Kidney (tissue), 14 donors: ENCODE data around the gene TBC1D3I. TPM values are rescaled to one million over a fixed set of nuclear protein-coding genes. Genes with fewer than 3 reads are reported as not detected.
"Not testable (repeated sequence)": the region's sequence is repeated elsewhere in the genome, so short reads cannot be mapped to it uniquely, and the experiment has no call there.

ENCODE experiments used
- DNase-seq, 5 donors: peaks; one replicate each; pipeline ENCODE4 v3.0.0-alpha.2; 2013 to 2020
- FAIRE-seq: peaks from 2 replicates; lab custom pipeline; 2012; peaks lifted over from hg19 to GRCh38; lab: Jason Lieb, UNC
- H3K27ac ChIP-seq, 2 donors: one replicate each; pipeline ENCODE4 v1.7.0; 2013; ENCODE audit warnings: low read depth in 2 of 2, low read length in 2 of 2, inconsistent platforms in 1 of 2
- H3K27me3 ChIP-seq: one replicate; pipeline ENCODE4 v1.7.1; 2013; ENCODE audit warnings: low read length, inconsistent platforms; ENCODE audit not compliant: control insufficient read depth, insufficient read depth
- H3K36me3 ChIP-seq, 3 donors: one replicate each; pipeline versions ENCODE4 v1.7.0 to v1.7.1; 2013; ENCODE audit warnings: low read length in 3 of 3, control low read depth in 1 of 3, inconsistent platforms in 1 of 3; ENCODE audit not compliant: insufficient read depth in 3 of 3, control insufficient read depth in 2 of 3
- H3K4me1 ChIP-seq, 3 donors: one replicate each; pipeline versions ENCODE4 v1.7.0 to v1.7.1; 2013; ENCODE audit warnings: low read length in 3 of 3, inconsistent platforms in 1 of 3, low read depth in 1 of 3; ENCODE audit not compliant: control insufficient read depth in 2 of 3, insufficient read depth in 2 of 3
- H3K4me3 ChIP-seq, 3 donors: one replicate each; pipeline versions ENCODE4 v1.7.0 to v1.8.1; 2013; ENCODE audit warnings: low read length in 3 of 3, control low read depth in 1 of 3, inconsistent platforms in 1 of 3
- H3K9ac ChIP-seq, 3 donors: one replicate each; pipeline versions ENCODE4 v1.7.0 to v1.7.1; 2013; ENCODE audit warnings: low read length in 3 of 3, control low read depth in 1 of 3, inconsistent platforms in 1 of 3
- H3K9me3 ChIP-seq, 3 donors: one replicate each; pipeline versions ENCODE4 v1.7.0 to v1.7.1; 2013; ENCODE audit warnings: low read length in 3 of 3, control low read depth in 1 of 3, inconsistent platforms in 1 of 3; ENCODE audit not compliant: control insufficient read depth in 2 of 3, insufficient read depth in 1 of 3
- CTCF ChIP-seq: IDR thresholded peaks from 3 replicates; pipeline ENCODE4 v1.5.1; 2012; ENCODE audit warnings: mild to moderate bottlenecking, moderate library complexity, borderline replicate concordance; ENCODE audit not compliant: insufficient read depth; ENCODE audit errors: extremely low read depth
- intact Hi-C: fragments of 100-400 bp; cut with DNase I; formaldehyde crosslinking; loops from one replicate; pipeline ENCODE4 v1.11.1; 2022
- polyA plus RNA-seq: library from polyadenylated mRNA; stranded (reverse); fragments of 350-450 nt; fragmentation: Illumina TruSeq; extraction: RNeasy Lipid Tissue Mini Kit (QIAGEN cat#74804); gene quantifications from one replicate; pipeline ENCODE4 v1.2.3, GENCODE V29; 2014; ENCODE audit warnings: low read depth, low replicate concordance; ENCODE audit not compliant: insufficient read depth
- total RNA-seq: library from RNA; stranded (reverse); fragmentation: NEBNext Ultra II Directional; extraction: Animal tissue kit (Norgen Biotek cat#: 25700); gene quantifications from one replicate; pipeline ENCODE4 v1.2.1, GENCODE V29; 2021
- donor health status: control.
- donor health status: control.
- donor health status: control.
- donor health status: control.
- donor health status: control.
- donor health status: DM: yes; HTN: yes; CAD: no.
- donor health status: Normal renal cell carcinoma (clear cell type).

Gene TBC1D3I
- total and polyA plus RNA-seq, 2 donors from 2014 or later, result 0.41 TPM; not detected in 1

GRCh38 chr17:36221581-36222100 lies 42.7 kb downstream of the TBC1D3I start:
- H3K9me3 ChIP-seq, H3K36me3 ChIP-seq, H3K27ac ChIP-seq, H3K27me3 ChIP-seq, H3K4me1 ChIP-seq, intact Hi-C loops, FAIRE-seq, H3K4me3 ChIP-seq, H3K9ac ChIP-seq, DNase-seq: not testable (repeated sequence)

DNA sequence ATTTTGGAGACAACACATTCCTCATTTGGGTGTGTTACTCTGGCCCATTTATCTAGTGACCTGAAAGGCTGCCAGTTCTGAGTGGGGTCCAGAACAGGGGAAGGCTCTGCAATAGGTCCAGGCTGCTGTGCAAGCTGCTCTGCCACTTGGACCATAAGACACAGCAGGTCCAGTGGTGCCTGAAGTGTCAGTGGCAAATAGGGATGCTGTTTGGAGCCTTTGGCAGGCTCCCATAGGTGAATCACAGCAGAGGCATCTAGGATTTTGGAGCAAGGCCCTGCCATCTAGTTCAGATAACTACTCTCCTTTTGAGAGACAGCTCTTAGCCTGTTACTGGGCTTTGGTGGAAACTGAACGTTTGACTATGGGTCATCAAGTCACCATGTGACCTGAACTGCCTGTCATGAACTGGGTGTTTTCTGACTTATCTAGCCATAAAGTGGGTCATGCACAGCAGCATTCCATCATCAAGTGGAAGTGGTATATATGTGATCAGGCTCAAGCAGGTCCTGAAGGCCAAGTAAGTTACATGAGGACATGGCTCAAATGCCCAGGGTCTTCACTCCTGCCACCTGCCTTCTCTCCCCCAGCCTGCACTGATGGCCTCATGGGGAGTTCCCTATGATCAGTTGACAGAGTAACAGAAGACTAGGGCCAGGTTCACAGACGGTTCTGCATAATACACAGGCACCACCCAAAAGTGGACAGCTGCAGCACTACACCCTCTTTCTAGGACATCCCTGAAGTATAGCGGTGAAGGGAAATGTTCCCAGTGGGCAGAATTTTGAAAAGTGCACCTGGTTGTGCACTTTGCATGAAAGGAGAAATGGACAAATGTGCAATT lies 43.4 kb downstream of the TBC1D3I start:
- H3K36me3 ChIP-seq, H3K27me3 ChIP-seq, H3K9ac ChIP-seq, H3K4me3 ChIP-seq, FAIRE-seq, H3K4me1 ChIP-seq, intact Hi-C loops, DNase-seq, H3K27ac ChIP-seq, H3K9me3 ChIP-seq: not testable (repeated sequence)

DNA sequence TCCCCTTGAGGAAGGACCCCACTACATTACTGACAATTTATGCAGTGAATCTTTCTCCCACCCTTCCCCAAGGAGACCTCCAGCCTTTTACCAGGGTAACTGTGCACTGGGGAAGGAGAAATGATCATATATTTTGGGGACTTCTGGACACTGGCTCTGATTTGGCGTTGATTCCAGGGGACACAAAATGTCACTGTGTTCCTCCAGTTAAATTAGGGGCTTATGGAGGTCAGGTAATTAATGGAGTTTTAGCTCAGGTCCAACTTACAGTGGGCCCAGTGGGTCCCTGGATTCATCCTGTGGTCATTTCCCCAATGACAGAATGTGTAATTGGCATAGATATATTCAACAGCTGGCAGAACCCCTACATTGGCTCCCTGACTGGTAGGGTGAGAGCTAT lies 44.8 kb downstream of the TBC1D3I start:
- H3K9ac ChIP-seq, DNase-seq, H3K4me1 ChIP-seq, H3K9me3 ChIP-seq, H3K4me3 ChIP-seq, FAIRE-seq, H3K36me3 ChIP-seq, H3K27ac ChIP-seq, intact Hi-C loops, H3K27me3 ChIP-seq: not testable (repeated sequence)

DNA sequence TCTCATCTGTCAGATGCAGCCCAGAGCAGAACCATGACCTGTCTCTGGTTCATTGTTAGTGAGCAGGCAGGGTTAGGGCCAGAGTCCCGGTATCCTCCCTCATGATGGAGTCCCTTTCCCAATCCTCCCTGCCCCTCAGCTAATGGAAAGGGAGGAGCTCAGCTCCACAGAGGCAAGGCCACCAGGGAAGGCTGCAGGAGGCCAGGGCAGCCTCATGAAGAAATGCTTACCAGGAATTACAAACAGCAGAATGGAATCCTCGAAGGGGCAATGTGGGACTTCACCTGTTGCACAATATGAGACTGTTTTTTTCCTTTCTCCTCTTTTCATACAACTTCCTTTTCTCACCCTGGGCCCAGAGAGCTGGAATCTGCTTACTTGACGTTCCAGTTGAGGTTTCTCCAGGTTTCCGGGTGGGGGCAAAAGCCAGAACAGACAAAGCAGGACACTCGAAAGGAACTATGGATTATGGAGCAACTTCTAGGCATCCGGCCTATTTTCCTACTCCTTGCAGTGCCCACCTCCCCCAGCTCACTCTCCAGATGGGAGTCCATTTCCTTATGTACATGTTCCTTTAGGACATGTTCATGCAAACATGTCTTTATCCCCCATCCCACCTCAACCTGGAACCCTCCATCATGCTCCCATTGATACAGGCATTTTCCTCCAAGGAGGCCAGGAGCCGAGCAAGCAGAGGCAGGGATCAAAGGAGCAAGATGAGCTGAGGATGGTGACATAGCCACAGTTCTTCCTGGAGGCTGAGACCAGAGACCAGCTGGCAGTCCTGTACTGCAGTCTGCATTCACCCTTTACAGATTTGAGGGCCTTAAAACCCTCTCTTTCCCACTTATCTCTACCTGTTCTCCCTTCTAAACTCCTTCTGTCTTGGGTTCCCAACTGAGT lies 48.7 kb downstream of the TBC1D3I start:
- FAIRE-seq, H3K9me3 ChIP-seq, DNase-seq, H3K36me3 ChIP-seq, intact Hi-C loops, H3K4me1 ChIP-seq, H3K9ac ChIP-seq, H3K27ac ChIP-seq, H3K4me3 ChIP-seq: not testable (repeated sequence)
- H3K27me3 ChIP-seq, result peaks cover 11% of the 10 kb centered on the region

- DNase-seq (no peak), FAIRE-seq (no peak)
- Histone ChIP-seq H3K4me1 (no peaks in the 10 kb centered on the region), H3K9me3 (no peaks in the 10 kb centered on the region), H3K36me3 (no peaks in the 10 kb centered on the region), H3K9ac (no peak overlapping the region), H3K4me3 (no peak overlapping the region), H3K27ac (no peak overlapping the region), H3K27me3 (peaks cover 11% of the 10 kb centered on the region)
- TF ChIP-seq CTCF, result no peak
- intact Hi-C loops, result no loop called here
Measured at GRCh38 chr17:36214918-36215317, 49.5 kb downstream of the TBC1D3I start.
